BLaER1 treated with 17β-estradiol and CSF1 and Interleukin-3, amounts not matched to agents 10 nM and 100 nM (cell line): ENCODE data around the gene CACNG7.
A peak's percentile ranks its signal among the peaks of the same experiment; 100 is the strongest.

Source experiments
- H3K27ac ChIP-seq, 11 experiments: shearing (Covaris generic); formaldehyde crosslinking; 2 replicates each; pipeline ENCODE4 v1.8.1; 2022
- H3K27me3 ChIP-seq, 11 experiments: shearing (Covaris generic); formaldehyde crosslinking; 2 replicates each; pipeline ENCODE4 v1.8.1; 2022
- H3K36me3 ChIP-seq, 11 experiments: shearing (Covaris generic); formaldehyde crosslinking; 2 replicates each; pipeline ENCODE4 v1.8.1; 2022
- H3K4me1 ChIP-seq, 10 experiments: shearing (Covaris generic); formaldehyde crosslinking; 2 replicates each; pipeline ENCODE4 v1.8.1; 2022
- H3K4me2 ChIP-seq, 11 experiments: shearing (Covaris generic); formaldehyde crosslinking; 2 replicates each; pipeline ENCODE4 v1.8.1; 2022
- H3K4me3 ChIP-seq, 10 experiments: shearing (Covaris generic); formaldehyde crosslinking; 2 replicates each; pipeline ENCODE4 v1.8.1; 2022
- H3K9ac ChIP-seq, 11 experiments: shearing (Covaris generic); formaldehyde crosslinking; 2 replicates each; pipeline ENCODE4 v1.8.1; 2022
- H3K9me3 ChIP-seq, 11 experiments: shearing (Covaris generic); formaldehyde crosslinking; replicated peaks in 1 of 11; 2 replicates each; pipeline ENCODE4 v1.8.1; 2022
- H4K20me1 ChIP-seq, 11 experiments: shearing (Covaris generic); formaldehyde crosslinking; 2 replicates each; pipeline ENCODE4 v1.8.1; 2022
- Cebpa-rat ChIP-seq, 11 experiments: shearing (Covaris generic); IDR thresholded peaks; 2 replicates each; pipeline ENCODE4 v1.8.1; 2022

Gene CACNG7

GRCh38 chr19:53992815-53993214, 83.7 kb downstream of the CACNG7 start:
- Histone ChIP-seq H3K4me1 (peaks cover 24 to 79% (median 57%) of the 10 kb centered on the region in 10 experiments), H3K27ac (peak overlapping the region in 2 of 11 experiments; percentile 95 to 97; a peak in 2 of 22 replicates), H3K36me3 (no peaks in the 10 kb centered on the region), H3K9ac (peak overlapping the region in 5 of 11 experiments; percentile 85 to 97 (median 95); a peak in 10 of 22 replicates), H3K27me3 (peaks cover 0 to 13% (median 4%) of the 10 kb centered on the region in 11 experiments; a peak in 6 of 22 replicates), H3K4me2 (peak overlapping the region; percentile 86 to 98 (median 93); a peak in 21 of 22 replicates), H3K9me3 (no peaks in the 10 kb centered on the region), H3K4me3 (peak overlapping the region in 3 of 10 experiments; percentile 5 to 67 (median 14); a peak in 4 of 20 replicates), H4K20me1 (no peaks in the 10 kb centered on the region; a peak in 1 of 22 replicates)
- no peak for TF ChIP-seq Cebpa-rat (IDR thresholded peaks at IDR 0.05)

GRCh38 chr19:53993448-53993847, 84.4 kb downstream of the CACNG7 start:
- no peak for TF ChIP-seq Cebpa-rat (IDR thresholded peaks at IDR 0.05)
- peaks cover 0 to 13% (median 4%) of the 10 kb centered on the region in 11 experiments; a peak in 6 of 22 replicates for H3K27me3 ChIP-seq
- no peaks in the 10 kb centered on the region; a peak in 1 of 22 replicates for H3K36me3 ChIP-seq
- H4K20me1 ChIP-seq = no peaks in the 10 kb centered on the region; a peak in 1 of 22 replicates
- no peaks in the 10 kb centered on the region for H3K9me3 ChIP-seq
- H3K4me1 ChIP-seq = peaks cover 24 to 77% (median 55%) of the 10 kb centered on the region in 10 experiments
- H3K9ac ChIP-seq = peak overlapping the region in 4 of 11 experiments; percentile 19 to 97 (median 66); a peak in 7 of 22 replicates
- H3K4me3 ChIP-seq = peak overlapping the region in 2 of 10 experiments; percentile 5 to 67; a peak in 1 of 20 replicates
- H3K4me2 ChIP-seq = peak overlapping the region; percentile 86 to 98 (median 93); a peak in 19 of 22 replicates
- H3K27ac ChIP-seq = peak overlapping the region in 3 of 11 experiments; percentile 38 to 97 (median 95); a peak in 3 of 22 replicates
